GM18909 (cell line): ENCODE data around the gene CNTN6.

ENCODE experiments used
- ATAC-seq: cut with Tn5 transposase; IDR thresholded peaks from one replicate; pipeline ENCODE4 v1.9.1; 2021; ENCODE audit warnings: mild to moderate bottlenecking; ENCODE audit not compliant: unreplicated experiment, poor library complexity

The CNTN6 gene

DNA sequence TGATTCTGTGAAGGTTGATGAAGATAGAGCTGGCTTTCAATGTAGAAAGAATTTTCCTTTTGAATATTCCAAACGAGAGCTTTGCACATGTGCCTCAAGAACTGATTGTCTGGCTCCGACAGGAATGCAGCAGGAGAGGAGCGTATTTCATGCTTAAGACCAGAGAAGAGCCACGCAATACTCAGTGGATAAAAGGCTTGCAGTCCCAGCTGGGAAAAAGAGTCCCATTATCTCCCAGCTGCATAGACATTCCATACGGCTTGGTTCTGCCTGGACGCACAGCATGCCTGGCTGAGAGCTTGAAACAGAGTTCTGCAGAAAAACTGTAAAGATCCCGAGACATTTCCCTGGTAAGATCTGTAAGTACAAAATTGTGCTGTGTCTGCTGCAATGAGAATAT, at the start of gene CNTN6:
Gene CNTN6 (plus strand): TSS at position 254 of the 400 bp plus-strand sequence. CDS start 54,985 bp downstream, outside the sequence.
- no peak for ATAC-seq

DNA sequence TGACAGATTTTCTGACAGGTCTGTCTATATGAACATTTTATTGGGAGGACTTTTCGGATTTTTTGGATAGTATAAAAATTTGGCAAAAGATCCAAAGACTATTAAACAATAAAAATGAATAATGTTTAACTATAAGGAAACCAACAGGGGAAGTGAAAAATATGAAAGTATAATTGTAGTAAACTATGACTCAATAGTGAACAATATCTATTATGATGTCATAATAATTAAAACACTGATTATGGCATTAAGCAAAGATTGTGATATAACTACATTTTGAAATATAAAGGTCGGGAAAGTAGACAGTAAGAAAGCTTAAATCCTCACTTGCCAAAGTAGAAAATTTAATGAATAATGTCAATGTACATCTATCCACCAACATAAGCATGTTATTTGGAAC, 44.3 kb upstream of the CNTN6 start:
- ATAC-seq: no peak

DNA sequence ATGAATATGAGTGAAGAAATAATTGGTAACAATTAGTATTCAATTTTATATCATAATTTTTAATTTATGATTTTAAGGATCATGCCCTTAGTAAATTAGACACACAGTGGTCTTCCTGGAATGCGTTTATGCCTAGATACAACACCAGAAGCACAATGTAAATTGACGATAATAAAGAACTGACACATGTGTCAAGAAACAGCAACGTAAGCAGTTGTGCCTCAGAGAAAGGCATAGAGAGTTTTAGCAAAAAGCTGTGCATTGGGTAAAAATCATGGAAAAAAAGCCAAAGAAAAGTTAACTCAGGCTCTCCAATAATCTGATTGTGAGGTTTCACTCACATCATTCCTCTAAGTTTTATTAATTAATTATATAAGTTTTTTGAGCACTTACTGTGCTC, 37.0 kb upstream of the CNTN6 start:
- ATAC-seq: no peak

DNA sequence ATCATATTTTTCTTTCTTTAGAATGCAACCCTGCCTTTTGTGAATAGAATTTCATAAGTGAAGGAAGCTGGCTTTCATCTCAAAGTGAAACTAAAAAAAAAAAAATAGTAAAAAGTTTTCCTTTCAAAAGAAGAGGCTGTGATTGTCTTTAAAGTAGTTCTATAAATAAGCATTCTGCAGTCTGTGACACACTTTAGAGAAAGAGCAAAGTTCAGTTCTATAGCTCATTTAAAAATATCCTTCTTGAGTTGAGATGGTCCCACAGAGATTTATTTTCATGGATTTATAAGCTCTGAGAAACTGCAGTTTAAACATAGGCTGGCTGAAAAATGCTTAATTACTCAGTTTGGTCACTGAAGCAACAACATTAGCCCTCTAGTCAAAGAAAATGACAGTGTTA, 36.1 kb upstream of the CNTN6 start:
- ATAC-seq: no peak

DNA sequence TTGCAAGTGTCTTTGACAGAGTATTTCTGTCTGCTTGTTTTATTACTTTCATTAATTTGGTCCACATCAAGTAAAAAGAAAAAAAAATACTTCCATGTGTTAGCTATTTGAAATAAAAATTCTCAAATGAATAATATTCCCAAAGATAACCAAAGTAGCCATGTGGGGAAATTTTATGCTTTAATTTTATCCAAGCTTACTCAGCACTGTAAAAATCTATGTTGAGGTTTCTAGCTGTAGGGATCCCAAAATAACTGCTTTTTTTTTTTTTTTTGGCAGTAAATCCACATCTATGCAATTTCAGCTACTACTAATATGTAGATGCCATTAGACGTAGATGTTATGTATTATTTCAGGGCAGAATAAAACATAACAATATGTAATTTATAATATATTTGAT, 35.4 kb upstream of the CNTN6 start:
- no peak for ATAC-seq

DNA sequence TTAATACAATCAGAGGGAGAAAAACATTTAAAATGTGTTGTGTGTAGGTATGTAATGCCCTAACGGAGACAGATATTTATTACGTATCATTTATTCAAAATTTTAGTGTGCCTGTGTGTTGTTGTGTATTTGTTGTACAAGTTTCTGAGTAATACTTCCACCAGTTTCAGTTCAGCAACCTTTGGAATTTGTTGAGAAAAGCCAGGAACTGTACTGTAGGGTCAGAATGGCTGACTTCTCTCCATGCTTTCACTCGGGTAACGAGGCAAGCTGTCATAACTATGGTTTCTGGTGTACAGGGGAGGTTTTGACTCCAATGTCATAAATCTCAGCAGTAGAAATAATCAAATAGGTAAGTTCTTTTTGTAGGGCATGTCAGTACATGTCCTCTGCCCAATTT, 23.8 kb upstream of the CNTN6 start:
- ATAC-seq: no peak

DNA sequence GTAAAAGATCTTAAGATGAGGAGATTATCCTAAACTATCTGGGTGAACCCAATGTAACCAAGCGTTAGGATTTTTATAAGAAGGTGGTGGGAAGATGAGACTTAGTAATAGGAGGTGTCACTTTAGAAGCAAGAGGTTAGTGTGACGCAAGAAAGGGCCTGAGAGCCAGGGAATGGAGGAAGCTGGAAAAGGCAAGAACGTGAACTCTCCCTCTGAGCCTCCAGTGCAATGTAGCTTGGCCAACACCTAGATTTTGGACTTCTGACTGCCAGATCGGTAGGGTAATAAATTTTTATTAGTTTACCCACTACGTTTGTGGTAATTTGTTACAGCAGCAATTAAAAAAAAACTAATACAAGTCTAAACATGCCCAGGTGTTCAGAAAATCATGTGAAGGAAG, 20.8 kb upstream of the CNTN6 start:
- no peak for ATAC-seq

DNA sequence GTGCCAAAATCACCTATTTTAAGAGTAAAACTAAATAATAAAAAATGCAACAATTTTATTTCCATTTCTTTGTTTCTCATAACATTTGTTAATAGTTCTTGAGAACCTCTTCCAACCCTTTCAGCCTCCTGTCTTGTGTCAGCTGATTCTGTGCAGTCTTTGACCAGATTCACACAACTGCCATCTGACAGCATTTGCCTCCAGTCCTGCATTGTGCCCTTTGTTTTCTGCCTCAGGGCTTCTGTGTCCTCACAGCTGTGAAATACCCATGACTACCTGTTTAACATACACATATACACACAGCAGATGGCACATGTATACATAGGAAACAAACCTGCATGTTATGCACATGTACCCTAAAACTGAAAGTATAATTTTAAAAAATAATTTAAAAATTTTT, 13.2 kb upstream of the CNTN6 start:
- ATAC-seq: no peak

DNA sequence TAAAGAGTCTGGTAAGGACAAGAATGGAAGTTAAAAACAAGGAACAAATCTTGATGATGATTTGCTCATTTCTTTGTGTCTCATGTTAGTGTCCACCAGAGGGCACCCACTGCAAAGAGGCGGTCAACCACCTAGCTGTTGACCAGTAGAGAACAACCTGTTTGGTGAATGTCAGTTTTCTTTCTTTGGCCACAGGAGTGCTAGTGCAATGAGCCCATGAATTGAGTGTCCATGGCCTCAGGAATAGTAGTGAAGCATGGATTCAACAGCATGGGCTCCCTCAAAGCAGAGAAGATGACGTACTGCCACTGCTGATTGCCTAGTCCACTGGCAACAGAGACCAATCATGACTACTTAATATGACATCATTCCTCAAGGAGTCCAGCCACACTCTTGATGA, 10.7 kb upstream of the CNTN6 start:
- ATAC-seq: peak; percentile 54

DNA sequence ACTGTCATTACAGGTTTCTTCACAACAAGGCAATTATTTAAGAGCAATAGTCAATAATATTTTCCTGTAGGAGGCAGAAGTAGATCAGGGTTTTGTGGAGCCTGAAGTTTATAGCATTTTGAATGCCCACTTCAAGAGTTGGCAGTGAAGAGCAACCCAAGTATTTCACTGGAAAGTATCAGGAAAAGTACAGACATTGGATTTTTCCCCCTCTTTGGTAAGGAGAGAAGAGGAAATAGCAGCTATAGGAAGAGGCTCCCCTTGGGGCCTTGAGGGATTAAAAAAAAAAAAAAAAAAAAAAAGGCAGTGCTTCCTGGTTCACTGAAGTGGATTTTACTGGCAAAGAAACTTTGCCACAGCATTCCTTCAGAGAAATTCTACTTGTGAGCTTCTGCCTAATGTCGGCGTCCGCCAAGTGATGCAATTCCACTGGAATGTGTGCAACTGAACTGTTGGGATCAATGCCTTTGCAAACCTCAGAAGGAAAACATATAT, 5.7 kb upstream of the CNTN6 start:
- no peak for ATAC-seq

DNA sequence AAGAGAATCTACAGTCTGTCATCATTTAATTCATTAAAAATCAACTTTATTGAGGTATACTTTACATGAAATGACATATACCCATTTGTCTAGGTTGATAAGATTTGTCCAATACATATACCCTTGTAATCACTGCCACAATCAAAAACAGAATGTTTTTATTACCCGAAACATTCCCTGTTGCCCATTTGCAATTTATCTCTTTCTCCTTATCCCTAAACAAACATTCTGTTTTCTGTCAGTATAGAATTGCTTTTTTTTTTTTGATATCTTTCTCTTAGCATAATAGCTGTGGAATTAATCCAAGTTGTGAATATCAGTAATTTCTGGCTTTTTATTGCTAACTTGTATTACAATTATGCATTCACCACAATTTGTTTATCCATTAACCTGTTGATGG, 4.3 kb upstream of the CNTN6 start:
- no peak for ATAC-seq

DNA sequence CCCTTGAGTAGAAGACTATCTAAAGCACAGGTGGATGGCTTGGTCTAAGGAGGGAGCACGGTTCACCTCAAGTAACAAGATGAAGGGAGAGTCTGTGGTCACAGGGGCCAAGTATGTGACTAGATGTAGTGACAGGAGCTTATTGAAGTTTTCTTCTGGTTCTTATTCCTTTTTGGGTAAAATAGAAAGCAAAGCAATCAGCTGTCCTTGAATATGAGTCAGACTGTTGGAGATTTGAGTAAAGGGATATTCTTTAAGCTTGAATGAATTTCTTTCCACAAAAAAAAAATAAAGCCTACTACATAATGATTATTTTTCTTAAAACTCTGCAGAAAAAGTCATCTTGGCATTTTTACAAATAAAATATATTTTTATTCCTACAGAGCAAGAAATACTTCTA, 1.5 kb upstream of the CNTN6 start:
- no peak for ATAC-seq

DNA sequence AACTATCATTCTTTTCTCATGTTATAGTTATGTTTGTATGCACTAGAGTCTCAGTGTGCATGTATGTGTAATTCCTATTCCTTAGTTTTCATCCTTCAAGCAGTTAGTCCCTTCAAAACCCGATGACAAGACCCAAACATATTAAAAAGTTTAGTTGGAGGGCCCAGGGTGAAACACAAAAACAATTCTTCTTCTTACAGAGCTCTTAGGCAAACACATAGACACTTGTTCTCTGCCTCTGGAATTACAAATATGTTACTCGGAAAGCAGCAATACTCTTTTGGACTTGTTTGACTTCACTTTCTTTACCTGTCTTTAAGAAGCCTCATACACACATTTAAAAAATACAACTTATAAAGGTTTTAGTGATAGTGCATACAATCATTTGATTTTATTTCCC, 763 bp upstream of the CNTN6 start:
- ATAC-seq: no peak

DNA sequence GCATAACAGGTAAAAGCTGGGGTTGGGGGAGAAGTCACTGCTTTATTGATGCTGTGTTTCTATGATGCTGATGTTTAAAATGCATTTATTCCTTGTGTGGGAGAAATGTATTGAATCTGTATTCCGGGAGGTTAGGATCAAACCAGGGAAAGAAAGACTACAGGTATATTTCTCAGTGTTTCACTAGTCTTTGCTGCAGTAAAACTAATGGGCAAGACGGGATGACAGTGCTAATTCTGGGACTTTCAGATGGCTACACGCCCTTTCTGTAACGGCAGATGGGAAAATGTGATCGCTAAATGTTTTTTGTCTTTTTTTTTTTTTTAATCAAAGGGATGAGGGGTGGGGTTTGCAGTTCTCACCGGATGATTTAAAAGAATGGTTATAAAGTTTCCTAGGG, 393 bp downstream of the CNTN6 start:
- ATAC-seq: no peak

DNA sequence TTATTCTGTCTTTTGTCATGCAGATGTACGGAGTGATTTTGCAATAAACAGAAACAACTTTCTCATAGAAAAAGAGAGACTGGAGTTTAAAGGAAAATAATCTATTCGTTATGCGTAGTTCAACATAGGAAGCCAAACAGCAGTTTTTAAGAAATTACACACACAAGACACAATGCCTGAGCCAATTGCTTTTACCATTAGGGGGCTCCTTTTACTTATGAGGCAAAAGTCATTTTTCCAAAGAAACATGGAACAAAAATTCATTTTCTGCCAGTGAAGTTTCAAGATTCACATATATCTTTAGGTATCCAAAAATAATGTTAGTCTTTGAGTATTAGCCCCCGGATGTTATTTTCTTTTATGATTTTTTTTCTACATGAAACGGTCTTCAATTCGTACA, 10.7 kb downstream of the CNTN6 start:
- no peak for ATAC-seq

DNA sequence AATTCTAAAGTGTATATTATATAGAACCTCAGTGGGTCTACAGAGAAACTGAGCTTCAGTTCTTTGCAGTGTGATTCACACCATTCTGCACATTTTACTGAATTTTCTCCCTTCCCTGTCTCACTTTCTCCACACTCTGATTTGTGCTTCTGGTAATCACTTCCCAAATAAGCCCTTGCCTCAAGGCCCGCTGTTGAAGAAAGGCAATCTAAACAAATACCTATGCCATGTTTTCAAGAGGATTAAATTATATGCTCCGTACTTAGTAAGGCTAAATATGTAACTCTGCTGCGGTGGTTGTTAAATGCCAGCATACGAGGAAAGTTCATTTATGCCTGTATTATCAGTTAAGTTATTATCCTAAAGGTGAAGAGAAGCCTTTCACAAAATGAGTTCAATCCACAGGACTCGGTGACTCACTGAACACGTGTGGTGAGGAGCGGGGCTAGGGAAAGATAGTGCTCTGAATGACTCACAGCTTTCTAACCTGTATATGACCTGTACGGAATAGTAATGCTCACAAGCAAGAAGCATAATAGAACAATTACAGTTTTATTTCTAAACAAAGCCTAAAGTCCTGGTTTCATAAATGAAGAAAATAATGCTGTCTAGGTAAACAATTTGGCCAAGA, 25.1 kb downstream of the CNTN6 start:
- ATAC-seq: no peak

DNA sequence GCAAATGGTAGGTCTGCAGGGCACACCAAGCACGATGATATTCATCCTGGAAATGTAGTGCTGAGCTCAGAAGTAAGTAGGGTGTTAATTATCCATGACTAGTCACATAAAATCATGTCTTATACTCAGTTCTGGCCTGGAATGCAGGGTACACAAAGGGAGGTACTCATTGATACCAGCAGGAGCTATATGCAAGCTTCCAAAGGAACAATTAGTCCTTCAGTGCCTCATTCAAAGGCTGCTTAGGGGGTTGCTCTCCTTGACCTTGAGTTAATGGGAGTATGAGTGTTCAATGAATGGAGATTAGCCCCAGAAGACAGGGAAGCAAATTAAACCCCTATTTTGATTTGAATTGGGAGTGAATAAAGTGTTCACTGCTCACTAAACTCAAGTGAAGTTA, 38.3 kb downstream of the CNTN6 start:
- ATAC-seq: no peak

DNA sequence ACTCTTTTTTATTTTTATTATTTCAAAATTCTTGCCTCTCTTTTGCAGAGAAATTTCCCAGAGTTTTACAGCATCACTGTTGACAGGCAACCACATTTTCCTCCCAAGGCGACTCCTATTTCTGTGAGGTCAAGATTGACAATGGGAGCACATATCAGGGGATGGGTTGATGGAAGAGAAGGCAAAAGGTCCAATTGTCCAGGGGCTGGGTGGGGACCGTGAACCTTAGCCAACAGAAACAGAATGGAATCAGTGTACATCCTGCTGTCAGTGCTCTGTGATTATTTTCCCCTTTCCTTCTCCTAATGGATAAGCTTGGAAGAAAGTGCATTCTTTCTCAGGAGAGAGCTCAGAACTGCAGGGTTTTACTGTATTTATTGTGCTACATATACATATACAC, 42.4 kb downstream of the CNTN6 start:
- no peak for ATAC-seq

DNA sequence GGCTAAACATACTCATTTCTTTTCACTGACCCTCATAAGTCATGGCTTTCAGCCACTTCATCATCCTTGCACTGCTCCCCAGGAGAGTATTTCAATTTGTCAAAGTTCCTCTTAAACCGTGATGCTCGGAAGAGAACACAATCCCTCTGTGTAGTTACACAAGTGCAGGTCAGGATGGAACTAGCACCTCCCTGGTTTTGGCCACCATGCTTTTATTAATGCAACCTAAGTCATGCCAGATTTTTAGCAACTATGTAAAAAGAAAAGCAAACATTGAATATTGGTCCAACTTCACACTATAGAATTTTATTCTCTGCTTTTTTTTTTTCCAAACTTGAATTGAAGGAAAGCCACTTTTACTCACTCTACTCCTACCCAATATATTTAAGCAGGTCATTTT, 45.2 kb downstream of the CNTN6 start:
- no peak for ATAC-seq

DNA sequence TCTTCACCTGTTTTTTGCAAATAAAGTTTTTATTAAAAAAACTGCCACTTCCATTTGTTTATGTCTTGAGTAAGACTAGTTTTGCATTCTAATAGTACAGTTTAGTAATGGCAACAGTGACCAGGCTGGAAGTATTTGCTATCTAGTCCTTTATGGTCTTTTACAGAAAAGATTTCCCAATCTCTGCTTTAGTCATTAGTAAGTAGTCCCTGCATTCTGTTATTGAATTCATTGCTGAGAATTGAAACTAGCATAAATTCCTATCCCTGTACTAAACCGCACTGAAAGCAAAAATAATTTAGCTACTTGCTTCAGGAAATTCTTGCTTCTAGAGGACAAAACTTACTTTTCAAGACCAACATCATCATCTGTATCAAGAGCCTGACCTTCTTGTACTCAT, 46.2 kb downstream of the CNTN6 start:
- no peak for ATAC-seq

DNA sequence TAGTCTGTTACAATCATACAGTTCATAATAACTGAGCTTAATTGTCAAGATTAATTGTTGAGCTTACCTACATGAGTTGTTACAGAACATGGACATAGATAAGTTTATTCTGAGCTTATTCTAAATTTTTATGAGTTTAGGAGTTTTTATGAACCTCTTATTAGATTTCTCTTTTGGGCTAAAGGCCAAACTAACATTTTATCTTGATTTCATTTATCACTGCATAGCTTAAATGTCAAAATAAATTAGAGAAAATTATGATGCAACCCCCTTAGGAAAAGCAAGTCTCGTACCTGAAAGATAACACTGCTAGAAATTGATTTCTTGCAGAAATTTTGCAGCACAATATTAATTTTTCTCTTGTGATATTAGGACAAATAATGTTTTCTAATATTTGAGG, 54.5 kb downstream of the CNTN6 start:
- ATAC-seq: no peak

DNA sequence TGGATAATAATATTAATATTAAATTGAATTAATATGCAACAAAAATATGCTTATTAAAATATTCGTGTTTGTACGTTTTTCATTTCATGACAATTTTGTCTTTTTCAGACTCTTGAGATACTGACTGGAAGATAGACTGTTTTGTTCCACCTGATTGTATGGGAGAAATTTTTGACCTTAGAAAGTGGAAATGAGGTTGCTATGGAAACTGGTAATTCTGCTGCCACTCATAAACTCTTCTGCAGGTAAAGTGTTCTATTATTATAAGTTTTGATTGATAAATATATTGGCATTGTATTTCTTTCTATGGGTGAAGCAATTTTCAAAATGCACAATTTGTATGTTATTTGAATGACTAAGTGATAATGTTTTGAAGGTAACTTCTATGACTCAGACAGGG, 55.0 kb downstream of the CNTN6 start:
- no peak for ATAC-seq

DNA sequence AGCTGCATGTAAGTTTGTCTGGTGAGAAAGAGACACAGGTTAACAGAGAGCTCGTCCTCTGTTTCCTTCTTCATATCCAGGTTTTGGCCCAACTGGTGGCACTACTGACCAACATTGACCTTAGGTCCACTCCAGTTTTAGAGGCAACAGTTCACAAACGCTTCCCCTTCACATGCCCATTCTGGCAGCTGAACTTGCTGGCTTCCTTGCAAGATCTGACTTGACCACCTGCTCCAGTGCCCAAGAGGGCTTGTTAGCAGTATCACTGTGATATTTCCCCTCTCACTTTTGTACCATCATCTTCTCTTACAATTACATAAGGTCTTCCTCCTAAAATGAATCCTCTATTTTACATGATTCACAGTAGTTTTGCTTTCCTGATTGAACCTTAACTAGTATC, 71.3 kb downstream of the CNTN6 start:
- ATAC-seq: no peak
